Endothelial cell of umbilical vein (primary cell): ENCODE data around the gene MB. TPM values are rescaled to one million over a fixed set of nuclear protein-coding genes. Genes with fewer than 3 reads are reported as not detected.
A peak's percentile ranks its signal among the peaks of the same experiment; 100 is the strongest.

Experiments used
- BruUV-seq: library from RNA; stranded (reverse); fragments of 400-500 nt; replicated peaks from 2 replicates; lab custom pipeline; 2021; lab: Mats Ljungman, UMichigan
- CTCF ChIA-PET: fragments of 300-600, 350-600 bp; sonication (Branson Sonifier 250); formaldehyde crosslinking; loops from one replicate; lab custom pipeline; 2021; ENCODE audit warnings: antibody characterized with exemption, inconsistent platforms; lab: Charles Lee
- POLR2A ChIA-PET: fragments of 300-600, 350-600 bp; sonication (Branson Sonifier 250); formaldehyde crosslinking; loops from one replicate; lab custom pipeline; 2021; ENCODE audit warnings: antibody characterized with exemption, inconsistent platforms; lab: Charles Lee
- DNase-seq: peaks from one replicate; pipeline ENCODE4 v3.0.0-alpha.2; 2011; ENCODE audit warnings: low read depth, low spot score
- FAIRE-seq: peaks from 2 replicates; lab custom pipeline; 2011; peaks lifted over from hg19 to GRCh38; lab: Jason Lieb, UNC
- H2AFZ ChIP-seq: 2 replicates; pipeline ENCODE4 v1.6.0; 2012; ENCODE audit warnings: low read depth, low read length, control low read depth, inconsistent platforms
- H3K27ac ChIP-seq: 2 replicates; pipeline ENCODE4 v1.5.1; 2011; ENCODE audit warnings: low read depth, mild to moderate bottlenecking, control low read depth, low read length, moderate library complexity; ENCODE audit not compliant: insufficient read depth
- H3K27me3 ChIP-seq, 2 experiments: 2 replicates each; pipeline versions ENCODE4 v1.6.0 to v1.6.1; 2011; ENCODE audit warnings: low read length in 2 of 2, mixed read lengths in 1 of 2; ENCODE audit not compliant: control insufficient read depth in 2 of 2, insufficient read depth in 2 of 2
- H3K36me3 ChIP-seq, 2 experiments: 2 replicates in 1 of 2; 3 replicates in 1 of 2; pipeline ENCODE4 v1.5.1; 2011; ENCODE audit warnings: low read length in 2 of 2, mild to moderate bottlenecking in 1 of 2, moderate library complexity in 1 of 2; ENCODE audit not compliant: control insufficient read depth in 2 of 2, insufficient read depth in 2 of 2; ENCODE audit errors: extremely low read depth in 1 of 2
- H3K4me1 ChIP-seq: 3 replicates; pipeline ENCODE4 v1.5.1; 2011; ENCODE audit warnings: mild to moderate bottlenecking, low read length; ENCODE audit not compliant: control insufficient read depth, insufficient read depth; ENCODE audit errors: extremely low read depth
- H3K4me2 ChIP-seq: 2 replicates; pipeline ENCODE4 v1.6.1; 2011; ENCODE audit warnings: low read length, control low read depth, mixed read lengths; ENCODE audit not compliant: insufficient read depth
- H3K4me3 ChIP-seq, 3 experiments: fragments of 200-600 bp in 1 of 3; sonication (generic), shearing (Covaris generic) in 1 of 3; replicated peaks in 1 of 3; 2 replicates each; pipeline ENCODE4 v1.5.1; 2011 to 2016; ENCODE audit warnings: control low read depth in 3 of 3, low read length in 3 of 3, mild to moderate bottlenecking in 2 of 3, inconsistent platforms in 1 of 3, low read depth in 1 of 3, moderate library complexity in 1 of 3; ENCODE audit not compliant: insufficient read depth in 1 of 3
- H3K79me2 ChIP-seq: 2 replicates; pipeline ENCODE4 v1.6.0; 2012; ENCODE audit warnings: low read length, inconsistent platforms; ENCODE audit not compliant: control insufficient read depth, insufficient read depth
- H3K9ac ChIP-seq: replicated peaks from 2 replicates; pipeline ENCODE3; 2011; ENCODE audit warnings: low read length, control low read depth; ENCODE audit not compliant: insufficient read depth; ENCODE audit errors: extremely low read depth
- H3K9me1 ChIP-seq: replicated peaks from 3 replicates; pipeline ENCODE4 v1.6.0; 2011; ENCODE audit warnings: mild to moderate bottlenecking, low read length; ENCODE audit not compliant: control insufficient read depth, insufficient read depth; ENCODE audit errors: extremely low read depth
- H3K9me3 ChIP-seq: replicated peaks from 2 replicates; pipeline ENCODE4 v1.5.1; 2012; ENCODE audit warnings: low read length, inconsistent platforms; ENCODE audit not compliant: control insufficient read depth, insufficient read depth
- H4K20me1 ChIP-seq: replicated peaks from 2 replicates; pipeline ENCODE3; 2011; ENCODE audit warnings: mild to moderate bottlenecking, low read length; ENCODE audit not compliant: control insufficient read depth, insufficient read depth; ENCODE audit errors: extremely low read depth
- EZH2 ChIP-seq: IDR thresholded peaks from 2 replicates; pipeline ENCODE4 v1.6.1; 2012; ENCODE audit warnings: borderline replicate concordance, low read depth, mild to moderate bottlenecking, moderate library complexity, low read length, inconsistent platforms; ENCODE audit not compliant: severe bottlenecking
- FOS ChIP-seq: IDR thresholded peaks from 2 replicates; pipeline ENCODE4 v1.6.1; 2011; ENCODE audit warnings: mild to moderate bottlenecking, low read length, moderate library complexity, borderline replicate concordance; ENCODE audit not compliant: insufficient read depth
- GATA2 ChIP-seq: IDR thresholded peaks from 2 replicates; pipeline ENCODE4 v1.7.0; 2011; ENCODE audit warnings: low read depth, mild to moderate bottlenecking, moderate library complexity, mixed read lengths, low read length; ENCODE audit not compliant: insufficient read length, insufficient read depth
- JUN ChIP-seq: IDR thresholded peaks from 2 replicates; pipeline ENCODE4 v1.6.1; 2011; ENCODE audit warnings: borderline replicate concordance, low read depth; ENCODE audit not compliant: insufficient read length, insufficient read depth
- MYC ChIP-seq: IDR thresholded peaks from one replicate; pipeline ENCODE4 v1.6.1; 2011; ENCODE audit warnings: mild to moderate bottlenecking, low read depth, low read length
- POLR2A ChIP-seq: IDR thresholded peaks from 2 replicates; pipeline ENCODE4 v1.6.1; 2012; ENCODE audit warnings: low read depth, mild to moderate bottlenecking, control low read depth, low read length
- POLR2AphosphoS5 ChIP-seq: IDR thresholded peaks from 2 replicates; pipeline ENCODE4 v1.6.1; 2012; ENCODE audit warnings: low read depth, mild to moderate bottlenecking, control low read depth, low read length, moderate library complexity; ENCODE audit not compliant: insufficient read depth
- dilution Hi-C: fragments of 300-500 bp; cut with MboI; formaldehyde crosslinking; loops from one replicate; pipeline ENCODE4 v1.15.0; 2019; ENCODE audit warnings: low sequenced_read_pairs; ENCODE audit not compliant: extremely low pct_ligation_motif_present
- intact Hi-C: fragments of 100-400 bp; cut with micrococcal nuclease; formaldehyde crosslinking; loops from one replicate; pipeline ENCODE4 v1.10.0; 2022
- polyA plus RNA-seq, 4 experiments: library from polyadenylated mRNA; depleted of rRNA in 3 of 4; stranded (reverse) in 3 of 4; unstranded in 1 of 4; fragments of >200 nt; gene quantifications; 2 replicates each; pipeline versions ENCODE4 v1.2.1 to v1.2.3, GENCODE V29; 2011 to 2012; ENCODE audit warnings: missing spikeins in 1 of 4
- total RNA-seq: library from RNA; stranded (reverse); gene quantifications from 2 replicates; pipeline ENCODE4 v1.2.3, GENCODE V29; 2021
- TF ChIP-seq, protein P1 (sequence below): IDR thresholded peaks from 2 replicates; pipeline ENCODE4 v1.6.1; 2011; ENCODE audit not compliant: insufficient read depth, insufficient read length
- TF ChIP-seq, protein P2 (sequence below), 2 donors: IDR thresholded peaks; 1 replicate in 1 of 2; 2 replicates in 1 of 2; pipeline ENCODE4 v1.5.1; 2011; ENCODE audit warnings: low read length in 2 of 2, mild to moderate bottlenecking in 2 of 2, moderate library complexity in 2 of 2, control low read depth in 1 of 2, inconsistent platforms in 1 of 2, low read depth in 1 of 2; ENCODE audit not compliant: insufficient read depth in 1 of 2; ENCODE audit errors: extremely low read depth in 1 of 2

MB gene
- total and polyA plus RNA-seq, 2 donors (not counting 3 experiments of a cell fraction or from before 2014, with no cell fraction given): not detected

DNA sequence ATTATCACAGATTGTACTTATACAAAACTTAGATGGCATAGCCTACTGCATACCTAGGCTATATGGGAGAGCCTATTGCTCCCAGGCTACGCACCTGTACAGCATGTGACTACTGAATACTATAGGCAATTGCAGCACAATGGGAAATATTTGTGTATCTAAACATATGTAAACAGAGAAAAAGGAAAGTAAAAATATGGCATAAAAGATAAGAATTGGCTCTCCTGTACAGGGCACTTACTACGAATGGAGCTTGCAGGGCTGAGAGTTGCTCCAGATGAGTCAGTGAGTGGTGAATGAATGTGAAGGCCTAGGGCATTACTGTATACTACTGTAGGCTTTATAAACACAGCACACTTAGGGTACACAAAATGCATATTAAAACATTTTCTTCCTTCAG is 44.3 kb upstream of the MB start:
- ChIA-PET POLR2A (interaction anchor here (0.6 kb wide), 1 partner anchor 12 kb away, joined by 3 read pairs; no protein-coding TSS in a partner anchor), CTCF (no interaction called here)
- Histone ChIP-seq H3K27ac (no peak overlapping the region), H3K4me2 (no peak overlapping the region), H3K4me3 (no peak overlapping the region), H4K20me1 (no peaks in the 10 kb centered on the region), H3K9me1 (no peaks in the 10 kb centered on the region), H3K79me2 (no peaks in the 10 kb centered on the region), H3K9me3 (no peaks in the 10 kb centered on the region), H3K36me3 (no peaks in the 10 kb centered on the region), H3K27me3 (no peaks in the 10 kb centered on the region), H3K9ac (no peak overlapping the region), H2AFZ (no peak overlapping the region), H3K4me1 (peaks cover 4% of the 10 kb centered on the region)
- intact Hi-C loops (no loop called here), dilution Hi-C loops (no loop called here)
- peak; percentile 9 for TF ChIP-seq FOS
- no peak for TF ChIP-seq POLR2A
- no peak for FAIRE-seq
- no TSS peak for BruUV-seq
- no peak for DNase-seq

- Histone ChIP-seq H3K9me1 (no peaks in the 10 kb centered on the region), H4K20me1 (no peaks in the 10 kb centered on the region), H3K4me1 (peaks cover 4% of the 10 kb centered on the region), H3K27ac (peak overlapping the region; percentile 18), H3K9ac (no peak overlapping the region), H3K27me3 (no peaks in the 10 kb centered on the region), H3K4me2 (no peak overlapping the region), H3K36me3 (no peaks in the 10 kb centered on the region), H3K79me2 (no peaks in the 10 kb centered on the region), H3K9me3 (no peaks in the 10 kb centered on the region), H3K4me3 (no peak overlapping the region), H2AFZ (peak overlapping the region; percentile 6)
- no peak for DNase-seq
- ChIA-PET POLR2A (interaction anchor here (0.6 kb wide), 1 partner anchor 11 kb away, joined by 3 read pairs; no protein-coding TSS in a partner anchor), CTCF (no interaction called here)
- dilution Hi-C loops: no loop called here
- no TSS peak for BruUV-seq
- intact Hi-C loops: no loop called here
- TF ChIP-seq JUN (no peak), GATA2 (no peak), MYC (no peak), EZH2 (no peak), POLR2AphosphoS5 (no peak), FOS (no peak), POLR2A (no peak)
- TF ChIP-seq, protein P1, sequence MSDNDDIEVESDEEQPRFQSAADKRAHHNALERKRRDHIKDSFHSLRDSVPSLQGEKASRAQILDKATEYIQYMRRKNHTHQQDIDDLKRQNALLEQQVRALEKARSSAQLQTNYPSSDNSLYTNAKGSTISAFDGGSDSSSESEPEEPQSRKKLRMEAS: no peak
- TF ChIP-seq, protein P2, sequence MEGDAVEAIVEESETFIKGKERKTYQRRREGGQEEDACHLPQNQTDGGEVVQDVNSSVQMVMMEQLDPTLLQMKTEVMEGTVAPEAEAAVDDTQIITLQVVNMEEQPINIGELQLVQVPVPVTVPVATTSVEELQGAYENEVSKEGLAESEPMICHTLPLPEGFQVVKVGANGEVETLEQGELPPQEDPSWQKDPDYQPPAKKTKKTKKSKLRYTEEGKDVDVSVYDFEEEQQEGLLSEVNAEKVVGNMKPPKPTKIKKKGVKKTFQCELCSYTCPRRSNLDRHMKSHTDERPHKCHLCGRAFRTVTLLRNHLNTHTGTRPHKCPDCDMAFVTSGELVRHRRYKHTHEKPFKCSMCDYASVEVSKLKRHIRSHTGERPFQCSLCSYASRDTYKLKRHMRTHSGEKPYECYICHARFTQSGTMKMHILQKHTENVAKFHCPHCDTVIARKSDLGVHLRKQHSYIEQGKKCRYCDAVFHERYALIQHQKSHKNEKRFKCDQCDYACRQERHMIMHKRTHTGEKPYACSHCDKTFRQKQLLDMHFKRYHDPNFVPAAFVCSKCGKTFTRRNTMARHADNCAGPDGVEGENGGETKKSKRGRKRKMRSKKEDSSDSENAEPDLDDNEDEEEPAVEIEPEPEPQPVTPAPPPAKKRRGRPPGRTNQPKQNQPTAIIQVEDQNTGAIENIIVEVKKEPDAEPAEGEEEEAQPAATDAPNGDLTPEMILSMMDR (IDR thresholded peaks at IDR 0.05; ENCODE audit: extremely low read depth in 1 of 2, insufficient read depth in 1 of 2, low read depth in 1 of 2, low read length in 2 of 2): no peak
- FAIRE-seq: no peak
Measured at GRCh38 chr22:35660291-35661127, 43.4 kb upstream of the MB start.
